Breast epithelium (tissue), 4 donors: Measurements from ENCODE around the gene NATD1. TPM values are rescaled to one million over a fixed set of nuclear protein-coding genes. Genes with fewer than 3 reads are reported as not detected.

Experiments
- DNase-seq, 2 donors: peaks; one replicate each; pipeline ENCODE4 v3.0.0-alpha.2; 2019; ENCODE audit warnings: low spot score in 2 of 2
- H3K27ac ChIP-seq, 2 donors: fragments of 200-600 bp; sonication (generic) in 1 of 2; one replicate each; pipeline ENCODE4 v1.5.1; 2016 to 2019; ENCODE audit warnings: mild to moderate bottlenecking in 1 of 2
- H3K27me3 ChIP-seq, 2 donors: fragments of 200-600 bp; sonication (generic) in 1 of 2; one replicate each; pipeline versions ENCODE4 v1.5.1 to v1.6.0; 2017 to 2019; ENCODE audit warnings: control low read depth in 1 of 2, mild to moderate bottlenecking in 1 of 2
- H3K36me3 ChIP-seq: fragments of 200-600 bp; one replicate; pipeline ENCODE4 v1.5.1; 2019
- H3K4me1 ChIP-seq, 2 donors: fragments of 200-600 bp; sonication (generic); one replicate each; pipeline ENCODE4 v1.5.1; 2016 to 2019; ENCODE audit warnings: control low read depth in 1 of 2
- H3K4me3 ChIP-seq, 3 donors: fragments of 200-600 bp; sonication (generic); 1 replicate in 2 of 3; 2 replicates in 1 of 3; pipeline ENCODE4 v1.5.1; 2016 to 2019; ENCODE audit warnings: mild to moderate bottlenecking in 3 of 3, moderate library complexity in 2 of 3
- H3K9me3 ChIP-seq, 2 donors: fragments of 200-600 bp; sonication (generic) in 1 of 2; one replicate each; pipeline ENCODE4 v1.5.1; 2016 to 2019; ENCODE audit warnings: control low read depth in 1 of 2
- CTCF ChIP-seq, 3 donors: fragments of 450-650 bp; IDR thresholded peaks; one replicate each; pipeline ENCODE4 v1.5.1; 2016 to 2017; ENCODE audit warnings: antibody characterized with exemption in 3 of 3, mild to moderate bottlenecking in 3 of 3, moderate library complexity in 3 of 3
- POLR2A ChIP-seq: fragments of 450-650 bp; IDR thresholded peaks from one replicate; pipeline ENCODE4 v1.6.1; 2016; ENCODE audit warnings: antibody characterized with exemption, mild to moderate bottlenecking, moderate library complexity
- POLR2AphosphoS5 ChIP-seq, 3 donors: sonication (generic); formaldehyde crosslinking; IDR thresholded peaks; one replicate each; pipeline ENCODE4 v1.6.1; 2017; ENCODE audit warnings: antibody characterized with exemption in 3 of 3
- intact Hi-C: fragments of 100-400 bp; cut with DNase I; formaldehyde crosslinking; loops from one replicate; pipeline ENCODE4 v1.15.1; 2023; ENCODE audit warnings: low total_unique reads
- total RNA-seq, 3 donors: library from RNA; depleted of rRNA; stranded (reverse); fragments of >200 nt; gene quantifications; one replicate each; pipeline ENCODE4 v1.1.0, GENCODE V29; 2016

Gene NATD1
- total RNA-seq, 3 donors from 2014 or later, result 8.2 to 11.8 (median 8.6) TPM

- TF ChIP-seq POLR2AphosphoS5 (IDR thresholded peaks at IDR 0.05) (no peak), CTCF (IDR thresholded peaks at IDR 0.05) (no peak), POLR2A (no peak)
- intact Hi-C loops, result no loop called here
- H3K27me3 ChIP-seq, result no peaks in the 10 kb centered on the region
- DNase-seq, result no peak
- no peak overlapping the region for H3K4me3 ChIP-seq
- peaks cover 0 to 4% of the 10 kb centered on the region in 2 donors for H3K4me1 ChIP-seq
- H3K9me3 ChIP-seq, result no peaks in the 10 kb centered on the region
- H3K36me3 ChIP-seq, result no peaks in the 10 kb centered on the region
- no peak overlapping the region for H3K27ac ChIP-seq
Observed at GRCh38 chr17:21298983-21299519, 45.8 kb upstream of the NATD1 start.

DNA sequence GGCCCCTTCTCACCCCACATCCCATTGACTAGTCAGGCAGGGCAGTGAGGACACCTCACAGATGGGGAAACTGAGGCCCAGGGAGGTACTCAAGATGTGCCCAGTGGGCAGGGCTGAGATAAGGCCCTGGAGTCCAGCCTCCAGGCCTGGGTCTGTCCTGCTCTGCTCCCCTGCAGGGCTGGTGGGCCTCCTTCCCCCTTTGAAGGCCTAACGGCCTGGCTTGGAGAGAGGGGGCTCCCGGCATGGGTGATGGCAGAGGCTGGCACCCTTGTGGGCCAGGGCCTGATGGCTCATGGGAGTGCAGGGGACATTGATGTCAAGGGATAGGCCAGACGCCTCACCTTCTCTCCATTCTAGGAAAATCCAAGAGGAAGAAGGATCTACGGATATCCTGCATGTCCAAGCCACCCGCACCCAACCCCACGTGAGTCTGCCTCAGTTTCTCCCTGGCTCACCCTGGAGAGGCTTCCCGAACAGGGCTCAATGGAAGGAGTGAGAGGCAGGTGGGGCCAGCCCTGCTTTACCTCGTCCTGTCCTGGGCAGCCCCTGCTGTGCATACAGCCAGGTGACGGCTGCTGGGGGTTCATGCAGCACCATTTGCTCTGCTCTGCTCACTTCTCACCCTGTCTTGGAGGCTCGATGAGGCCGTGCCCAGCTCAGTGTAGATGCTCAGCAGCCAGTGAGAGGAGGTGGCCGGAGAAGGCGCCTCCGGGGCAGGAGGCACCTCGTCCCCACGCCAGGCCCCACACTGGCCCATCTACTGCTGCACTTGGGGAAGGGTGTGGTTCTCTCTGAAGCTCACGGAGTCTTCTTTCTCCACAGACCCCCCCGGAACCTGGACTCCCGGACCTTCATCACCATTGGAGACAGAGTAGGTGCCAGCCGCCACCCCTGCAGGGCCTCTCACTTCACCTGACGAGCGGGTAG, 45.1 kb upstream of the NATD1 start:
- no peak overlapping the region for H3K4me3 ChIP-seq
- H3K27me3 ChIP-seq, result no peaks in the 10 kb centered on the region
- no peak overlapping the region for H3K27ac ChIP-seq
- intact Hi-C loops, result no loop called here
- no peak for DNase-seq
- TF ChIP-seq CTCF (IDR thresholded peaks at IDR 0.05) (no peak), POLR2A (no peak), POLR2AphosphoS5 (IDR thresholded peaks at IDR 0.05) (no peak)
- H3K36me3 ChIP-seq, result no peaks in the 10 kb centered on the region
- H3K9me3 ChIP-seq, result no peaks in the 10 kb centered on the region
- peaks cover 0 to 4% of the 10 kb centered on the region in 2 donors for H3K4me1 ChIP-seq

GRCh38 chr17:21297597-21297996, 44.4 kb upstream of the NATD1 start:
- Histone ChIP-seq H3K36me3 (no peaks in the 10 kb centered on the region), H3K4me3 (no peak overlapping the region)
- no peak for TF ChIP-seq POLR2AphosphoS5 (IDR thresholded peaks at IDR 0.05)
- no peak for TF ChIP-seq POLR2A
- TF ChIP-seq CTCF (IDR thresholded peaks at IDR 0.05), result no peak

DNA sequence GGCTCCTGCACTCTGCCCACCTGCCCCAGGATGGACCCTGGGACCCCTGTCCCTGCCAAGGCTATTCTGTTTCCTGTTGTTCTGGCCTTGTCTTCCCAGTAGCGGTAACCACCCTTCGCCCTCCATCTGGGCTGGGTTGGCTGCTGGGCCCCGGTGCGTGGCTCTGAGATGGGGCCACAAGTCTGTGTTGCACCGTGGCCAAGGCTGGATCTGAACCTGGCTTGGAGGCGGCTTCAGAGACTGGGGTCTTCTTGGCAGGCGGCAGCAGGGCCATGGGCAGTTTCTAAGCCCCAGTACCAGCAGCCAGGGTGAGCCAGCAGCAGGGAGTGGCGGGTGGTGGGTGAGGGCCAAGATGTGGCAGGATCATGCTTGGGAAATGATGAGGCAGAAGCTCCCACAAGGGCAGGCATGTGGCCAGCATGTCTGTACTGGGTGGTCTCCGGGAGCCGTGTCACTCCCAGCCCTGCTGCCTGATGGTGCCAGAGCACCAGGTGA, 43.9 kb upstream of the NATD1 start:
- Histone ChIP-seq H3K36me3 (no peaks in the 10 kb centered on the region), H3K27ac (no peak overlapping the region), H3K4me3 (no peak overlapping the region), H3K9me3 (no peaks in the 10 kb centered on the region), H3K27me3 (no peaks in the 10 kb centered on the region), H3K4me1 (peaks cover 0 to 4% of the 10 kb centered on the region in 2 donors)
- no peak for DNase-seq
- intact Hi-C loops, result no loop called here
- no peak for TF ChIP-seq POLR2AphosphoS5 (IDR thresholded peaks at IDR 0.05)

More at GRCh38 chr17:21297597-21297996, 44.4 kb upstream of the NATD1 start:
- Histone ChIP-seq H3K27me3 (no peaks in the 10 kb centered on the region), H3K27ac (no peak overlapping the region), H3K4me1 (peaks cover 0 to 4% of the 10 kb centered on the region in 2 donors), H3K9me3 (no peaks in the 10 kb centered on the region)
- DNase-seq, result no peak
- intact Hi-C loops, result no loop called here

DNA sequence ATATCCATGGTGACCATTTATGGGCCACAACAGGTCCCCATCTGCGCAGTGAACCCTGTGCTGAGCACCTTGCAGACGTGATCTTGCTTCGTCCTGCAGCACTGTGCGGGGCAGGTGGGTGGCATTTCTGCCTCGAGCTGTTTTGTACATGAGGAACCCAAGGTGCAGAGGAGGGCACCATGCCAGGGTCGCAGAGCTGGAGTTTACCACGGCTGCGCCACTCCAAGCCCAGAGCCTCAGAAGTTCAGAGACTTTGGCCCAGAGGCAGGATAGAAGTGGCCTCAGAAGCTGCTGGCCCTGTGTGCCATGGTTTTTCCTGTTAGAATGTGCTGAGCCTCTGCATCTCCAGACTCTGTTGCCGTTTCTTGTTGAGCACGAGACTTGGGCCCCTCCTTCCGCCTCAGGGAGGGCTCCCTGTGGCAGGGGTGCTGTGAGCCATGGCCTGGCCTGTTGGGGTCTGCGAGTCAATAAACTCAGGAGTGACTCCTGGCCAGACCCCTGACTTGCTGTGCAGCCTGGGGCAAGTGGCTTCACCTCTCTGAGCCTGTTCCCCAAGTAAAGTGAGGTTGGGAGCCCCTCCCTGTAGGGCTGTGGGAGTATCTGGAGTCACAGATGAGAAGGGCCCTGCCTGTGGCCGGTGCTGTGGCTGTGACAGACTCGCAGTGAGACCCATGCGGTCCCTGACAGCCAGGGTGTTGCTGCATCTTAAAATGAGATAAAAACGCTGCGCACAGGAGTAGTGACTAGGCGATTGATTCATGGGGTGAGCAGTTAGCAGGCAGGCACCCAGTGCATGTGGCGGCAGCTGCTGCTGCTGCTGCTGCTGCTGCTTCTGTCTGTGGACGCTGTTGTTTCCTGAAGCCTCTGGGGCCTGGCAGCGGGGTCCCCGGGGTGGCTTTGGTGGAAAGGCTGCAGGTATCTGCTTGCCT, 43.2 kb upstream of the NATD1 start:
- no peak for DNase-seq
- Histone ChIP-seq H3K4me3 (no peak overlapping the region), H3K9me3 (no peaks in the 10 kb centered on the region), H3K4me1 (peaks cover 0 to 4% of the 10 kb centered on the region in 2 donors), H3K27ac (peak overlapping the region in 1 of 2 donors; percentile 20), H3K36me3 (no peaks in the 10 kb centered on the region), H3K27me3 (no peaks in the 10 kb centered on the region)
- TF ChIP-seq POLR2AphosphoS5 (IDR thresholded peaks at IDR 0.05) (no peak), POLR2A (no peak)
- intact Hi-C loops, result no loop called here
